Dermis lymphatic vessel endothelial cell (primary cell): Measurements from ENCODE around the gene ZNF101. TPM values are rescaled to one million over a fixed set of nuclear protein-coding genes. Genes with fewer than 3 reads are reported as not detected.

Experiments
- total RNA-seq: library from RNA; depleted of rRNA; stranded (reverse); fragments of >200 nt; gene quantifications from 2 replicates; pipeline ENCODE4 v1.2.1, GENCODE V29; 2014

Gene ZNF101
- 10.3 and 15.1 TPM in 2 replicates for total RNA-seq

GRCh38 chr19:19668230-19669012, at the start of gene ZNF101:
Gene ZNF101 (plus strand): TSS chr19:19668839. CDS start chr19:19668964, 125 bp downstream.

GRCh38 chr19:19627621-19628500, 40.8 kb upstream of the ZNF101 start, which contains the start of gene LPAR2:
Gene LPAR2 (minus strand): TSS chr19:19628220. CDS start chr19:19627275, 945 bp downstream.

GRCh38 chr19:19643158-19644053, 25.2 kb upstream of the ZNF101 start, which contains the start of gene GMIP:
Gene GMIP (minus strand): TSS chr19:19643657. CDS start chr19:19643529, 128 bp downstream.

GRCh38 chr19:19663256-19664120, 5.2 kb upstream of the ZNF101 start, which contains the start of gene ATP13A1:
Gene ATP13A1 (minus strand): TSS chr19:19663676. CDS start chr19:19663666, 10 bp downstream.

GRCh38 chr19:19732579-19733501, 64.2 kb downstream of the ZNF101 start, which contains the start of gene ZNF14:
Gene ZNF14 (minus strand): TSS chr19:19733112. CDS start chr19:19732958, 154 bp downstream.

Other genes with a start within 250 kb of the ZNF101 start
- 0.60 and 0.87 TPM in 2 replicates for gene TSSK6, start 153.3 kb upstream of the ZNF101 start, total RNA-seq
- 235 and 256 TPM in 2 replicates for gene NDUFA13, start 152.6 kb upstream of the ZNF101 start, total RNA-seq
- gene YJEFN3, start 139.9 kb upstream of the ZNF101 start, total RNA-seq, result 0.09 and 0.11 TPM in 2 replicates
- gene CILP2, start 130.6 kb upstream of the ZNF101 start, total RNA-seq, result not detected in 2 replicates
- not detected in 2 replicates for gene PBX4, start 50.2 kb upstream of the ZNF101 start, total RNA-seq
- 0.52 and 0.54 TPM in 2 replicates for gene LPAR2, start 40.6 kb upstream of the ZNF101 start, total RNA-seq
- 4.6 and 4.7 TPM in 2 replicates for gene GMIP, start 25.2 kb upstream of the ZNF101 start, total RNA-seq
- gene ATP13A1, start 5.2 kb upstream of the ZNF101 start, total RNA-seq, result 14.0 and 20.7 TPM in 2 replicates
- 4.3 and 6.0 TPM in 2 replicates for gene ZNF14, start 64.3 kb downstream of the ZNF101 start, total RNA-seq
- gene ZNF506, start 152.9 kb downstream of the ZNF101 start, total RNA-seq, result 5.1 and 10.8 TPM in 2 replicates
- 2.5 and 5.5 TPM in 2 replicates for gene ZNF253, start 197.0 kb downstream of the ZNF101 start, total RNA-seq
- gene ZNF93, start 232.1 kb downstream of the ZNF101 start, total RNA-seq, result 3.0 and 3.4 TPM in 2 replicates